Activated CD8-positive, alpha-beta memory T cell treated with anti-CD3 and anti-CD28 coated beads, Interleukin-2, amount 50 U/mL, for 4 hours (primary cell): ENCODE data around the gene APAF1.
"Not testable (repeated sequence)": the region's sequence is repeated elsewhere in the genome, so short reads cannot be mapped to it uniquely, and the experiment has no call there.

ENCODE experiments used
- DNase-seq: peaks from one replicate; pipeline ENCODE4 v3.0.0-alpha.2; 2020

The APAF1 gene

DNA sequence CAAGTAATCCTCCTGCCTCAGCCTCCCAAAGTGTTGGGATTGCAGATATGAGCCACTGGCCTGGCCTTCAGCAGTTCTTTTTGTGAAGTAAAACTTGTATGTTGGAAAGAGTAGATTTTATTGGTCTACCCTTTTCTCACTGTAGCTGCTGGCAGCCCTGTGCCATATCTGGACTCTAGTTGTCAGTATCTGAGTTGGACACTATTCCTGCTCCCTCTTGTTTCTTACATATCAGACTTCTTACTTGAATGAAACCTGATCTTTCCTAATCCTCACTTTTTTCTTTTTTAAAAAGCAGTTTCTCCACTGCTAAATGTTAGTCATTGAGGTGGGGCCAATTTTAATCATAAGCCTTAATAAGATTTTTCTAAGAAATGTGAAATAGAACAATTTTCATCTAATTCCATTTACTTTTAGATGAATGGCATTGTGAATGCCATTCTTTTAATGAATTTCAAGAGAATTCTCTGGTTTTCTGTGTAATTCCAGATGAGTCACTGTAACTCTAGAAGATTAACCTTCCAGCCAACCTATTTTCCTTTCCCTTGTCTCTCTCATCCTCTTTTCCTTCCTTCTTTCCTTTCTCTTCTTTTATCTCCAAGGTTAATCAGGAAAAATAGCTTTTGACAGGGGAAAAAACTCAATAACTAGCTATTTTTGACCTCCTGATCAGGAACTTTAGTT is 88.7 kb downstream of the APAF1 start:
- DNase-seq: no peak

DNA sequence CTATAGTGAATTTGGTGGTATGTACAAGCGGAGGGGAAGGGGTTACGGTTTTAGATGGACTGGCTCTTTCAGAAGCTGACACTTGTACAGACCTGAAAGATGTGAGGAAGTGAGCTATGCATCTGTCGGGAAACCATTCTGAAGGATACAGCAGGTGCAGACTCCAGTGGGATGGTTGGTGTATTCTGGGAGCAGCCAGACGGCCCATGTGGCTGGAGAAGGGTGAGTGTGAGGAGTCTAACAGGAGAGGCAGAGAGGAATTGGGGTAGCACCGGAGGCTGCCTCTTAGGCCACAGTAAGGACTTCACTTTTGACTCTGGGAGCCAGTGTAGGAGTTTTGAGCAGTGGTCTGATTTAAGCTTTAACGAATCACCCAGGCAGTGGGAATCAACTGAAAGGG is 90.7 kb downstream of the APAF1 start:
- no peak for DNase-seq

- DNase-seq: no peak
Observed at GRCh38 chr12:98736352-98737321, 91.5 kb downstream of the APAF1 start.

- DNase-seq: no peak
Observed at GRCh38 chr12:98737322-98737712, 92.2 kb downstream of the APAF1 start.

- DNase-seq: no peak
Observed at GRCh38 chr12:98738002-98738401, 92.9 kb downstream of the APAF1 start.

GRCh38 chr12:98738539-98738938 is 93.4 kb downstream of the APAF1 start:
- DNase-seq: no peak

DNA sequence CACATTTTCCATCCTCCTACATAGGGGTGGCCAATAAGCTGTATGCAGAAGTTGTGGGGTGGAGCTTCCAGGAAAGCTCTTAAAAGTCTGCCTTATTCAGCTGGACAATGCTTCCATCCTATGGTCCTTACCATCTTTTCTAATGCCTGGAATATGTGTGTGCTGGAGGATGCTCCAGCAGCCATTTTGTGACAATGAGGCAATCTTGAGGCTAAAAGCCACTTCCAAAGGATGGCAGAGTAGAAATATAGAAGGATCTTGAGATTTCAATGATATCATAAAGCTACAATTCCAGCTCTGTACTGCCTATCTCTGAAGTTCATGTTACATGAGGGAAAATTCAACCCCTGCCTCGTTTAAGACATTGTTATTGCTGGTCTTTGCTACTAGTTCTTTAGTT is 95.7 kb downstream of the APAF1 start:
- DNase-seq: no peak

DNA sequence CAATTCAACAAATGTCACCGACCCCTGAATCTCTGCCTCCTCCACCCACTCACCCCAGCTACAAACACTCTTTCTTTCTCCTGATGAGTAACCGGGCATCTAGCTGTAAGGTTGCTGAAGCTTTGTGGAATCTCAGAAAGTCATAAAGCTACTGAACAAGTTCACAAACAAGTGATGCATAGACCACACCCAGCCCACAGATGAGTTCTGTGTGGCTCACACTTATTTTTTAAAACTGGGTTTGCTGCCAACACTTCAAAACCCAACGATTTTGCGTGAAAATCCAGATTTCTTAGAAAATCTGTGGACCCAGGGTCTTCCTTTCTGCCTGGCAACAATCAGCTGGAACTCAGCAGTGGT is 96.1 kb downstream of the APAF1 start:
- DNase-seq: no peak

DNA sequence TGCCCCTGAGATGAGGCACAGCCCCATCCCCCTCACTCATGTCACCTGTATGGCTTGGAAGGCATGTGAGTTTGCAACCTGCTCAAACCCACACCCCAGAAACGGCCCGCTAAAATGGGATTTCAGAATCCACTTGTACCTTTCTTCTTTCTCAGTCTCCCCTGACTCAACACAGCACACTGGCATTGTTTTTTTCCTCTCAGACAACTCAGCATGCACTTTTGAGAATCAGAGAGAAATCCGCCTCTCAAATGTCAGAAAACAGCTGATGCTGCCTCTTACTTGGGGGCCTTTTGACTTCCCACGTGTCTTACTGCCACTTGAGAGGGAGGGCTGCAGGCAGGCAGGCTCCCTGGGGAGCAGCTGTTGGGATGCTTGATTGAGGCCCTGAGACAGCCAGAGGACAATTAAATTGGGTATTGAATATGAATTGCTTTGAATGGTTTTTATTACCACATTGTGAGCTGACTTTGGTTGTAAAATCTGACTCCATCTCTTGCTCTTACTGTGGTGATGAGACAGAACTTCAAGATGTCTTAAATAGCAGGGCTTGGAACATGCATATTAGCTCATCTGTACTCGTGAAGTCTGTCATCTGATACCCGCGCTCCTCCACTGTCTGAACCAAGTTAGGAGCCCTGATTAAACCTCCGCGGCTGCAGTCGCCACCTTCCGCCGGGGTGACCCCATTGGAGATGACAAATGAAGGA is 96.6 kb downstream of the APAF1 start:
- DNase-seq: no peak

DNA sequence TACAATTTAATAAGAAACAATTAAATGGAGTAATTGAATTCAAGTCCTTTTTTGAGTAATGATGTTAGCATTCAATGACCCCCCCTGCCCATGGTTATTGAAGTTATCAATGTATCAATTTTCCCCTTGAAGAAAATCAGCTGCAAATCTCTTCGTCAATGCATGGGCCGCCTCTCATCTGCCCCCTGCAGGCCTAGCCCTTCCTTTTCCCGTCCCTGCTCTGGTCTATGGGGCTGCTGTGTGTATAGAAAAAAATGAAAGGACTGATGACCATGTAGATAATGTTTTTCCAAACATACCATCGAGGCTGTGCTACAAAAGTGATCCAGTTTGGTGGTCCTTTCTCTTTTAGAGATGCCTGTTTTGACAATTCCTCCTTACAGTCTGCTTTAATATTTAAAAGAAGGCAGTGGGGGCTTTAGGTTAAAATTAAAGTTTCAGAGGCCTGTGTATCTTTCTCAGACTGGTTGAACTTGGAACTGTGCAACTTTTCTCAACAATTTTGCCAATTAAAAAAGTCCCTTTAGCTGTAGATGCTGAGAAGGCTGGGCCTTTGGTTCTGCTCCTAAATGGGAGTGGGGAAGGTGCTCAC is 98.4 kb downstream of the APAF1 start:
- DNase-seq: no peak

DNA sequence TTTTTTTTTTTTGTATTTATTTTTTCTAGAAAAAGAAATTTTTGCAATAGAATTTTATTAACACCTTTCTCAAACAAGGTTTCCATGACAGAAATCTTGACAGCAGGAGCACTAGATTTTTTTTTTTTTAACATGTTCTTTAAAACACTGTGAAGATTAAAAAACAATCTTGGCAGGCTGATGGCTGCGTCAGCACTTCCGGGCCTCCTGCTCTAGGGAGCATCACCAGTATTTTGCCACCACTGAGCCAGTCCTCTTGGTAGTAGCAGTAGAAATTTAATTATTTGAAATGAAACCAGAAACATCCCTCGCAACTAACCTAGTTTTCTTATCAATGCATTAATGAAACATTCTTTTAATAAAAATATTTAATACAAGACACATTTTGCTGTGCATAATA is 99.6 kb downstream of the APAF1 start:
- no peak for DNase-seq

DNA sequence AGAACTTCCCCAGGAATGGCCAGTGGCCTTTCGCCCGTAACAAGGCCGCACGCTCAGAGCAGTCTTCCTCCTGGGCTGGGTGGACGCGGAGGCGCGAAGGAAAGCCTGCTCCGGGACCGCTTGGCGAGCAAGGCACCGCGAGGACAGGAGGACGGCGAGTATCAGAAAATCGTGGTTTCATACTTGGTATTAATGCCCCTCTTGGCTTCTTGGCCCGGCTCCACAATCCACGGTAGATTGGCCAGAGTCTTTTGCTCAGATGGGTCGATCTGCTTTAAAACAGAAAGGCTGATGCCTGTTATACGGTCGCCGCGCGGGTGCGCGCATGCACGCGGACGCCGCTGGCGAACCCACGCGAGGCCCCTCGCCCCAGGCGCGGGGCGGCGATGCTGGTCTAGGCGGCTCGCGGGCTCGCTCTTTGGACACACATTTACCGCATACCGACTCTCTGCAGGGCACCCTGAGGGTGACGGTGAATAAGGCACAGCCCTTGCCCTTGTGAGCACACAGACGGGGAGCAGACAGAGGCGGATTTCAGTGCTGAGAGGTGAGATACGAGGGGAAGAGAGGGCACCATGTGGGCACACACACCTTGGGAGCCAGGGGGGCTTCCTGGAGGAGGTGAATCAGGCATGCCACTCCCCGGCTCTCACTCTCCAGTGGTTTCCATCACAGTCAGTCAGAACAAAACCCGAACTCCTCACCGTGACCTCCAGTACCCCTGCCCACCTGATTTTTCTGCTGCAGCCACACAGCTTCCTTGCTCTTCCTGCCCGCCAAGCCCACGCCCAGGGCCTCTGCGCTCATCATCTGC is 100.7 kb downstream of the APAF1 start:
- DNase-seq: no peak

GRCh38 chr12:98748463-98748862 is 103.4 kb downstream of the APAF1 start:
- DNase-seq: no peak

- DNase-seq: no peak
Observed at GRCh38 chr12:98750511-98750910, 105.4 kb downstream of the APAF1 start.

GRCh38 chr12:98751580-98752115 is 106.6 kb downstream of the APAF1 start:
- DNase-seq: no peak

DNA sequence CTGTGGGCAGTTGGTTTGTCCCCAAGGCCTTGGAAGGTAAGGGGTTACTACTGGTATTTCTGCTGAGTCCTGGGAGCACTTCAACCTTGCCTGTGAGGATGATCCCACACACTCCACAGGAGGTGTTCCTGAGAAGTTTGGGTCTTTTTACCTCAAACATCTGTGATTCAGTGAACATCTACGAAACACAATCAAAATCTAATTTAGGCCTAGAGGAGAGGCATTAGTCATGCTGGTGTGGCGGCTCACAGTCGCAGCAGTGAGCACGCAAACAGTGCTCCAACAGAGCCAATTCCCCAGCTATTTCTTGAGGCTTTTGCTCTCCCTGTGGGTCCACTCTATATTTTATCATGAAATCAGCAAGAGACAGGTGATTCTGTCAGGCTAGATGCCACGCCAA is 107.6 kb downstream of the APAF1 start:
- DNase-seq: no peak

- no peak for DNase-seq
Observed at GRCh38 chr12:98754095-98754494, 109.0 kb downstream of the APAF1 start.

DNA sequence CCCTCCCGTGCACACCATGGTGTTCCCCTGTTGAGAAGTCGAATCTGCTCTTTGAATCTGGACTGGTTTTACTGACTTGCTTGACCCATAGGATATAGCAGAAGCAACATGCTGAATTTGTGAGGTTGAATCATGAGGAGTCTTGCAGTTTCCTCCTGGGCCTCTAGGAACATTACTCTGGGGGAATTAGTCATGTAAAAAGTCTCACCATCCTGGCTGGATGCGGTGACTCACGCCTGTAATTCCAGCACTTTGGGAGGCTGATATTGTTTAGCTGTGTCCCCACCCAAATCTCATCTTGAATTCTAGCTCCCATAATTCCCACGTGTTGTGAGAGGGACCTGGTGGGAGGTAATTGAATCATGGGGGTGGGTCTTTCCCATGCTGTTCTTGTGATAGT is 110.8 kb downstream of the APAF1 start:
- not testable (repeated sequence) for DNase-seq

DNA sequence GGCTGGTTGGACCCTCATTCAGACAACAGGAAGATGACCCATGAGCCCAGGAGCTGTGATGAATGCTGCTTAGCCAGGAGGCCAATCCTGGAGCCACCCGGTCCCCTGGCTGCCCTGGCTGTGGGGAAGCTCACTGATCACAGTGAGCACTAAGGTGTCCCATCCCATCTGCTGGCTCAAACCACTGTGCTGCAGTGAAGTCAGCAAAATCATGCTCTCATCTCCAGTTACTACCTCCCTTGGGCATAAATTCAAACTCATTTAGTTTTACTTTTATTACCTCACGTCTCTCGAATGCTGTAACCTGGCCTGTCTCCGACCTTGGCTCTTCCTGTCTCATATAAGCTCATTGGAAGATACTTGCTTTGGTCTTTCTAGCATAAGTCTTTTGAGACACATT is 112.4 kb downstream of the APAF1 start:
- DNase-seq: no peak

GRCh38 chr12:98758331-98758730 is 113.2 kb downstream of the APAF1 start:
- DNase-seq: no peak

DNA sequence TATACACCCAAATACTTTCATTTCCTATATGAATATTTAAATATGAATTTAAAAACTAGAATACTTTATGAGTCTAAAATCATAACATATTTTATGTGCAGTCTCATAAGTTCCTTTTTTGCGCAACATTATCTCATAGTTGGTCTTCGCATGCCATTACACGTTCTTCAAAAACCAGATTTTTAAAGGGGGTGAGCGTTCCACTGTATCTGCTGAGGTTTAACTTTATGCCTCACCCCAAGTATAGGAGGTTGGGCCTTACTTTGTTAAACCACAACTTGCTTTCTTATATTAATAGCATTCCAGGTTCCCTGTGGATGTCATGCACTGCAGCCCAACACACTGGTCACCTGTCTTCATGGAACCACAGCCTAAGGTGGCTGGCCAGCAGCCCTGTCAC is 118.6 kb downstream of the APAF1 start:
- DNase-seq: no peak

DNA sequence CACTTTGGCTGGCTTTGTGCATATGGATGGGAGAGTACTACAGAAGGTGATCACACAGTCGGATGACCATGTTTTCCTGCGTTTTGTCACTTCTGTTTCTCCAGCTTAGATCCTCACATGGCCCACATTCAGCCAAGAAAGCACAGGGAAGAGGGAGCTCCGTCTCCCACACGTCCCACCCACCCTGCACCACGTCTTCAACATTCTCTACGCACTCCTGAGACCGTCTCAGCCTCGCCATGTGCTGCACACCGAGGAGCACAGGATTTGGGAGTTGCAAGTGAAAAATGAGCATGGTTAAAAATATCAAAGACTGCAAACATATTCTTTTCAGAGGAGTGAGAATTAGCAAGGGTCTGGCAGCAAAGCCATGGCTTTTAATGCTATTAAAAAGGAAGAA is 122.2 kb downstream of the APAF1 start:
- no peak for DNase-seq
